MV-4-11 (cell line): ENCODE data around the gene SPIRE2.
"Not testable (repeated sequence)": the region's sequence is repeated elsewhere in the genome, so short reads cannot be mapped to it uniquely, and the experiment has no call there.

Experiments
- DNase-seq: peaks from one replicate; lab custom pipeline; 2025; lab: John Stamatoyannopoulos, UW

The SPIRE2 gene

GRCh38 chr16:89867918-89868317 is 39.6 kb downstream of the SPIRE2 start:
- DNase-seq = no peak

- DNase-seq = no peak
Observed at GRCh38 chr16:89869911-89870310, 41.6 kb downstream of the SPIRE2 start.

- no peak for DNase-seq
Observed at GRCh38 chr16:89870440-89870839, 42.2 kb downstream of the SPIRE2 start.

- no peak for DNase-seq
Observed at GRCh38 chr16:89871895-89872294, 43.6 kb downstream of the SPIRE2 start.

GRCh38 chr16:89873109-89873971 is 45.1 kb downstream of the SPIRE2 start, which contains the start of gene TCF25:
TSS of gene TCF25 (plus strand) at chr16:89873592. CDS start at chr16:89873668, 76 bp downstream.
- DNase-seq = peak; percentile 70

- peak; percentile 95 for DNase-seq
Observed at GRCh38 chr16:89873972-89874689, 45.9 kb downstream of the SPIRE2 start.

GRCh38 chr16:89879123-89879522 is 50.8 kb downstream of the SPIRE2 start:
- DNase-seq = not testable (repeated sequence)

- DNase-seq = no peak
Observed at GRCh38 chr16:89880477-89881367, 52.4 kb downstream of the SPIRE2 start.

- no peak for DNase-seq
Observed at GRCh38 chr16:89881368-89881730, 53.1 kb downstream of the SPIRE2 start.

- DNase-seq = no peak
Observed at GRCh38 chr16:89883346-89884040, 55.2 kb downstream of the SPIRE2 start.

- no peak for DNase-seq
Observed at GRCh38 chr16:89884041-89884421, 55.8 kb downstream of the SPIRE2 start.

- no peak for DNase-seq
Observed at GRCh38 chr16:89887243-89887642, 59.0 kb downstream of the SPIRE2 start.

GRCh38 chr16:89890200-89890599 is 61.9 kb downstream of the SPIRE2 start:
- DNase-seq = no peak

- DNase-seq = no peak
Observed at GRCh38 chr16:89890886-89891657, 62.8 kb downstream of the SPIRE2 start.

- no peak for DNase-seq
Observed at GRCh38 chr16:89892055-89892630, 63.9 kb downstream of the SPIRE2 start.

GRCh38 chr16:89892635-89893034 is 64.4 kb downstream of the SPIRE2 start:
- no peak for DNase-seq

- DNase-seq = no peak
Observed at GRCh38 chr16:89893642-89894548, 65.6 kb downstream of the SPIRE2 start.

- DNase-seq = no peak
Observed at GRCh38 chr16:89895482-89896250, 67.4 kb downstream of the SPIRE2 start.

- DNase-seq = no peak
Observed at GRCh38 chr16:89897204-89897603, 68.9 kb downstream of the SPIRE2 start.
